Right atrium auricular region (tissue), 2 donors: ENCODE measurements around the gene LMAN2L. TPM values are rescaled to one million over a fixed set of nuclear protein-coding genes. Genes with fewer than 3 reads are reported as not detected.

Experiments
- DNase-seq: peaks from one replicate; pipeline ENCODE4 v3.0.0-alpha.2; 2019; ENCODE audit warnings: low spot score
- H3K27ac ChIP-seq, 2 donors: fragments of 200-600 bp; sonication (generic); 1 replicate in 1 of 2; 2 replicates in 1 of 2; pipeline ENCODE4 v1.5.1; 2016 to 2019
- H3K27me3 ChIP-seq, 2 donors: fragments of 200-600 bp; sonication (generic); one replicate each; pipeline versions ENCODE4 v1.5.1 to v1.6.0; 2017 to 2019
- H3K36me3 ChIP-seq: fragments of 200-600 bp; sonication (generic); one replicate; pipeline ENCODE4 v1.5.1; 2016
- H3K4me1 ChIP-seq, 2 donors: fragments of 200-600 bp; sonication (generic); one replicate each; pipeline versions ENCODE4 v1.5.1 to v1.6.0; 2017 to 2019
- H3K4me3 ChIP-seq, 2 donors: fragments of 200-600 bp; sonication (generic); 1 replicate in 1 of 2; 2 replicates in 1 of 2; pipeline ENCODE4 v1.5.1; 2017 to 2019; ENCODE audit warnings: mild to moderate bottlenecking in 1 of 2, moderate library complexity in 1 of 2
- H3K9me3 ChIP-seq, 2 donors: fragments of 200-600 bp; sonication (generic); one replicate each; pipeline ENCODE4 v1.5.1; 2019
- CTCF ChIP-seq, 2 donors: fragments of 200-600 bp; sonication (generic); IDR thresholded peaks; one replicate each; pipeline ENCODE4 v1.5.1; 2019; ENCODE audit warnings: antibody characterized with exemption in 2 of 2
- total RNA-seq, 2 donors: library from RNA; depleted of rRNA; stranded (reverse); fragments of >200 nt; gene quantifications; one replicate each; pipeline ENCODE4 v1.1.0, GENCODE V29; 2016

The LMAN2L gene
- total RNA-seq, 2 donors from 2014 or later: 13.6 to 15.6 TPM

DNA sequence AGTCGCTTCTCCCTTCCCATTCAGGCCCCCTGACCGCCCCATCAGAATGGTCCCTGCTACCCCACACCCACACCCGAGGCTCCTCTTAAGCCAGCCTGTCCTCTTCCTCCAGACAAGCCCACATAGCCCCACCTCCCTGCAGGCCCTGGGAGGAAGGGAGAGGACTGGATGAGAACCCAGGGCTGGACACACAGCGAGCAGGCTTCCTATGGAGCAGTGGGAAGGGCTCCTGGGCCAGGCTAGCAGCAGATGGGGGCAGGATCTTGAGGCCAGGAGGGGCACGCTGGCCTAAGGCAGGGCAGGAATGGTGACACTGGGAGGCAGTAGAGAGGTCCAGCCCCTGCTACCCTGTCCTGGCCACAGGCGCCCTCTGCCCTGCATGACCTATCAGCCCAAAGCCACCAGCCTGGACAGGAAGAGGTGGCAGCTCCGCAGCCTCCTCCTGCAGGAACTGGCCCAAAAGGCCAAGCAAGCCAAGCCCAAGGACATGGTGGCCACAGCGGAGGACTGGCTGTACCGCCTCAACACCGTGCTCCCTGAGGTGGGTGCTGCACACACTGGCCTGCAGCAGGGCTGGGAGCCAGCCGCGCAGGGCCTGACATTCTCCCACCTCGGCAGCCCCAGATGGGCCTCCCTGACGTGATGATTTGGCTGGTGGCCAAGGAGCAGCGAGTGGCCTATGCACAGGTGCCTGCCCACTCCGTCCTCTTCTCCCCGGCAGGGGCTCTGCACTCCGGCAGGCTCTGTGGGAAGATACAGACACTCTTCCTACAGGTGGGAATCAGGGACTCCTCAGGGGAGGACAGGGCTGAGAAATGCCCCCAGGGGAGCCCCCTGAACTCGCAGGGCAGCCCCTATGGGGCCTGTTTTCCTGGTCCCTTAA is 54.0 kb downstream of the LMAN2L start:
- Histone ChIP-seq H3K9me3 (no peaks in the 10 kb centered on the region), H3K36me3 (no peaks in the 10 kb centered on the region), H3K27me3 (no peaks in the 10 kb centered on the region), H3K4me3 (no peak overlapping the region), H3K4me1 (peaks cover 0 to 15% of the 10 kb centered on the region in 2 donors), H3K27ac (no peak overlapping the region)
- TF ChIP-seq CTCF (IDR thresholded peaks at IDR 0.05): no peak
- no peak for DNase-seq

GRCh38 chr2:96684883-96685576 is 54.8 kb downstream of the LMAN2L start:
- peaks cover 0 to 15% of the 10 kb centered on the region in 2 donors for H3K4me1 ChIP-seq
- no peak overlapping the region for H3K4me3 ChIP-seq

DNA sequence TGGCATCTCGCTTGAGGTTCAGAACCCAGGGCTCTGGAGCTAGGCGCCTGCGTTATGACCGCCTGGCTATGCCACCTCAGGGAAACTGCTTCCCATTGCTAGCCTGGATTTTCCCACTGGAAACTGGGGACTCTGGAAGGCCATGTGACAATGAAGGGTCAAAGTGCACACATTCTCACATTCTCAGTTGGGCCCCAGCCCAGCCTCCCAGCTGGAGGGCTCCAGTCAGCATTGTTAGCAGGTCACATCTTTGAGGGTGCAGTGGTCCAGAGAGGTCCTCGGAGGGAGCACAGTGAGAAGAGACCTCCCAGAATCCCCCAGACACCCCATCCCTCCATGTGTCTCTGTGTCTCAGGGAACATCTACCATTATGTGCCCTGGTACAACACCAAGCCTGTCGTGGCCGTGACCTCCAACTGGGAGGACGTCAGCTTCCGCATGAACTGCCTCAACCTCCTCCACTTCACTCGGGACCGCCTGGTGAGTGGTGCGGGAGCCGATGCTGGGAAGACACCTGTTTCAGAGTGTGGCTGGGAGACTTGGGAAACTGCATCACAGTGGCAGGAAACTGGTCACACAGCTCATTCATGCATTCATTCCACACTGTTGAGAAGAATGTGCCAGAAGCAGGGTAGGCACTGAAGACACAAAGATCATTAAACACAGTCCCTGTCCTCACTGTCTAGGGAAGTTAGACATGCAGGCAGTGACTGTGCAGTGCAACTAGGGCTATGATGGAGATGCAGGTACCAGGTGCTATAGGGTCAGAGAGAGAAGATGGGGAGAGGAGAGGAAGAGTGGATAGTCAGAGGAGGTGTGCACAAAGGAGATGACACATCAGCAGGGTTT is 55.7 kb downstream of the LMAN2L start:
- DNase-seq: no peak
- H3K36me3 ChIP-seq: no peaks in the 10 kb centered on the region
- no peak overlapping the region for H3K4me3 ChIP-seq
- H3K27me3 ChIP-seq: no peaks in the 10 kb centered on the region
- H3K9me3 ChIP-seq: no peaks in the 10 kb centered on the region
- no peak overlapping the region for H3K27ac ChIP-seq
- TF ChIP-seq CTCF (IDR thresholded peaks at IDR 0.05): no peak
- H3K4me1 ChIP-seq: peaks cover 0 to 15% of the 10 kb centered on the region in 2 donors

More at GRCh38 chr2:96684883-96685576, 54.8 kb downstream of the LMAN2L start:
- DNase-seq: no peak
- H3K27me3 ChIP-seq: no peaks in the 10 kb centered on the region
- no peaks in the 10 kb centered on the region for H3K9me3 ChIP-seq
- no peak overlapping the region for H3K27ac ChIP-seq
- TF ChIP-seq CTCF (IDR thresholded peaks at IDR 0.05): no peak
- no peaks in the 10 kb centered on the region for H3K36me3 ChIP-seq

GRCh38 chr2:96683307-96683706 is 56.6 kb downstream of the LMAN2L start:
- Histone ChIP-seq H3K27ac (no peak overlapping the region), H3K36me3 (no peaks in the 10 kb centered on the region), H3K27me3 (no peaks in the 10 kb centered on the region), H3K4me3 (no peak overlapping the region), H3K4me1 (peaks cover 0 to 15% of the 10 kb centered on the region in 2 donors), H3K9me3 (no peaks in the 10 kb centered on the region)
- TF ChIP-seq CTCF (IDR thresholded peaks at IDR 0.05): no peak
- no peak for DNase-seq

GRCh38 chr2:96681540-96681939 is 58.3 kb downstream of the LMAN2L start:
- H3K27me3 ChIP-seq: no peaks in the 10 kb centered on the region
- H3K4me1 ChIP-seq: peaks cover 0 to 15% of the 10 kb centered on the region in 2 donors
- no peaks in the 10 kb centered on the region for H3K9me3 ChIP-seq
- TF ChIP-seq CTCF (IDR thresholded peaks at IDR 0.05): no peak
- DNase-seq: no peak
- no peak overlapping the region for H3K4me3 ChIP-seq
- H3K27ac ChIP-seq: no peak overlapping the region
- H3K36me3 ChIP-seq: no peaks in the 10 kb centered on the region
